K562 (cell line): Measurements from ENCODE around the gene STARD6. TPM values are rescaled to one million over a fixed set of nuclear protein-coding genes. Genes with fewer than 3 reads are reported as not detected.

ENCODE experiments used
- CBX2 ChIP-seq: fragments of 200-600 bp; sonication (generic); IDR thresholded peaks from one replicate; pipeline ENCODE4 v1.6.1; 2012; ENCODE audit warnings: mild to moderate bottlenecking, low read length, inconsistent platforms; ENCODE audit not compliant: insufficient read depth, poor library complexity, severe bottlenecking
- CREBBP ChIP-seq: IDR thresholded peaks from one replicate; pipeline ENCODE4 v1.6.1; 2012; ENCODE audit warnings: low read depth, mild to moderate bottlenecking, control low read depth, inconsistent platforms, low read length
- HDAC1 ChIP-seq, 2 experiments: fragments of 450-650 bp; IDR thresholded peaks; 2 replicates each; pipeline ENCODE4 v1.6.1; 2016 to 2017; ENCODE audit warnings: inconsistent platforms in 1 of 2, mild to moderate bottlenecking in 1 of 2, moderate library complexity in 1 of 2
- IFI16 ChIP-seq: fragments of 250-450 bp; sonication (Bioruptor Pico); IDR thresholded peaks from 2 replicates; pipeline ENCODE4 v2.1.2; 2022; ENCODE audit warnings: mild to moderate bottlenecking, inconsistent platforms
- NEUROD1 ChIP-seq: fragments of 150-350 bp; IDR thresholded peaks from 2 replicates; pipeline ENCODE4 v1.6.1; 2014; ENCODE audit warnings: borderline replicate concordance, low read length, low read depth; ENCODE audit not compliant: partially characterized antibody
- NFRKB ChIP-seq: fragments of 450-650 bp; IDR thresholded peaks from 2 replicates; pipeline ENCODE4 v1.6.1; 2016; ENCODE audit warnings: low read depth
- ZFP30 ChIP-seq: fragments of 250-450 bp; sonication (Bioruptor Pico); IDR thresholded peaks from 2 replicates; pipeline ENCODE4 v1.8.0; 2022; ENCODE audit warnings: moderate library complexity, mild to moderate bottlenecking, inconsistent platforms, borderline replicate concordance
- ZKSCAN3 ChIP-seq: fragments of 250-450 bp; sonication (Bioruptor Pico); IDR thresholded peaks from 2 replicates; pipeline ENCODE4 v1.4.0; 2020
- ZNF224 ChIP-seq: sonication (generic); formaldehyde crosslinking; IDR thresholded peaks from 2 replicates; pipeline ENCODE4 v1.8.0; 2022; ENCODE audit warnings: mild to moderate bottlenecking, missing genetic modification reagents
- ZNF551 ChIP-seq: fragments of 250-450 bp; sonication (Bioruptor Pico); IDR thresholded peaks from 2 replicates; pipeline ENCODE4 v1.5.0; 2021; ENCODE audit warnings: mild to moderate bottlenecking, moderate library complexity
- ZNF764 ChIP-seq: fragments of 250-450 bp; sonication (Bioruptor Pico); IDR thresholded peaks from 2 replicates; pipeline ENCODE4 v1.4.0; 2020; ENCODE audit warnings: low read depth, mild to moderate bottlenecking, moderate library complexity
- ZNF830 ChIP-seq: fragments of 250-450 bp; sonication (Bioruptor Pico); IDR thresholded peaks from 2 replicates; pipeline ENCODE4 v1.5.0; 2021; ENCODE audit warnings: mild to moderate bottlenecking
- polyA plus RNA-seq, 8 experiments: library from polyadenylated mRNA; depleted of rRNA in 4 of 8; stranded (reverse) in 5 of 8; unstranded in 3 of 8; fragments of >200 nt; fragmentation: Nextera tagmentation in 2 of 8; fragmentation: Illumina TruSeq in 1 of 8; extraction: Ambion mirVana in 2 of 8; extraction: Trizol in 1 of 8; gene quantifications; 2 replicates each; pipeline versions ENCODE4 v1.2.1 to v1.2.3, GENCODE V29; 2011 to 2014; ENCODE audit warnings: inconsistent platforms in 1 of 8, missing spikeins in 1 of 8
- total RNA-seq, 7 experiments: library from RNA; depleted of rRNA in 6 of 7; stranded (reverse); fragments of >200 nt in 6 of 7; fragmentation: Illumina TruSeq in 2 of 7; extraction: Trizol in 2 of 7; gene quantifications; 2 replicates each; pipeline versions ENCODE4 v1.2.1 to v1.2.3, GENCODE V29; 2011 to 2021; ENCODE audit warnings: low replicate concordance in 1 of 7
- TF ChIP-seq, protein P1 (sequence below): IDR thresholded peaks from 2 replicates; pipeline ENCODE4 v1.6.1; 2016; ENCODE audit warnings: missing genetic modification characterization, missing compliant biosample characterization
- TF ChIP-seq, protein P2 (sequence below): fragments of 450-650 bp; IDR thresholded peaks from 2 replicates; pipeline ENCODE4 v1.6.1; 2018; ENCODE audit warnings: mild to moderate bottlenecking, low read depth; ENCODE audit not compliant: partially characterized antibody
- TF ChIP-seq, protein P3 (sequence below): fragments of 250-450 bp; sonication (Bioruptor Pico); IDR thresholded peaks from 2 replicates; pipeline ENCODE4 v1.5.0; 2021; ENCODE audit warnings: mild to moderate bottlenecking, moderate library complexity
- TF ChIP-seq, protein P4 (sequence below): fragments of 250-450 bp; sonication (Bioruptor Pico); IDR thresholded peaks from 2 replicates; pipeline ENCODE4 v1.6.1; 2021; ENCODE audit warnings: mild to moderate bottlenecking
- TF ChIP-seq, protein P5 (sequence below): sonication (generic); formaldehyde crosslinking; IDR thresholded peaks from 2 replicates; pipeline ENCODE4 v1.8.1; 2023; ENCODE audit warnings: mild to moderate bottlenecking, missing genetic modification reagents

The STARD6 gene
- total and polyA plus RNA-seq, 9 of the 15 experiments (the other 6 are each of a cell fraction or from before 2014, with no cell fraction given) = 0.11 to 0.15 TPM; not detected in 7

DNA sequence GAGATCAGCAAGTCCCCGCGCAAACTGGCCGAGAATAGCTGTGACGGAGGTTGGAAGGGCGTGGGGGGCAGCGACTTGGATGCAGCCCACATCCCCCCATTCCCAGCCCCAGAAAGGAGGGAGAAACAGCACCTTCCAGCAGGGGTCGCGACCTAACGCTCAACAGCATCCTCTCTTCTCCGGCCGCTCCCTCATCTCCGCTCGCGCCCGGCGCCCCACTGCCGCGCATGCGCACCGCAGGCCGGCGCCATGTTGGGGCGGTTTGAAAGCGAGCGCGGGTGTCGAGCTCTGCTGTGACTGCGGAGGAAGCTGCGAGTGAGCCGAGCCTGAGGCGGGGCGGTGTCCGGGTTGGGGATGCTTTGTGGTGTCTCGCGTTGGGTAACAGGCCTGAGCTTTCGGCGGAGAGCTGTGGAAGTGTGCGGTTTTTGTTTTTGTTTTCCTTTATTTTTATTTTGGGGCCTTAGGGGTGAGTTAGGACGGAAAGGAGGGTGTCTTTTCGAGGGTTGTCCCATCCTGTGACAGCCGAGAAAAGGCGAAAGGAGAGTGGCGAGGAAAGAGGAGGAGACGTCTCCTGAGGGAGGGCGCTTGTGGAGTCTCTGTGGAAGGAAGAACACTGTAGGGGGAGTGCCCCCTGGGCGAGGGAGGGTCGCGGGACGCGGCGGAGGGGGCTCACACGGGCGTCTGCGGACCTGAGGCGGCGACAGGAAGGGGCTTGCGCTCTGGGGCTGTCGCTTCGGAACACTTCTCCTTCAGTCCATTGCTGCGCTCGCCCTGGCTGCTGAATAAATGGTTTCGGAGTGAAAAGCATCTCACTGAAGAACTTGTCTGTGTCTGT lies at the start of gene STARD6, which contains the start of gene C18orf54 (continued):
- no peak for TF ChIP-seq ZNF224 (CRISPR knock-in tag)
- TF ChIP-seq, protein P1, sequence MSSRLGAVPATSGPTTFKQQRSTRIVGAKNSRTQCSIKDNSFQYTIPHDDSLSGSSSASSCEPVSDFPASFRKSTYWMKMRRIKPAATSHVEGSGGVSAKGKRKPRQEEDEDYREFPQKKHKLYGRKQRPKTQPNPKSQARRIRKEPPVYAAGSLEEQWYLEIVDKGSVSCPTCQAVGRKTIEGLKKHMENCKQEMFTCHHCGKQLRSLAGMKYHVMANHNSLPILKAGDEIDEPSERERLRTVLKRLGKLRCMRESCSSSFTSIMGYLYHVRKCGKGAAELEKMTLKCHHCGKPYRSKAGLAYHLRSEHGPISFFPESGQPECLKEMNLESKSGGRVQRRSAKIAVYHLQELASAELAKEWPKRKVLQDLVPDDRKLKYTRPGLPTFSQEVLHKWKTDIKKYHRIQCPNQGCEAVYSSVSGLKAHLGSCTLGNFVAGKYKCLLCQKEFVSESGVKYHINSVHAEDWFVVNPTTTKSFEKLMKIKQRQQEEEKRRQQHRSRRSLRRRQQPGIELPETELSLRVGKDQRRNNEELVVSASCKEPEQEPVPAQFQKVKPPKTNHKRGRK (tag) = no peak
- TF ChIP-seq, protein P2, sequence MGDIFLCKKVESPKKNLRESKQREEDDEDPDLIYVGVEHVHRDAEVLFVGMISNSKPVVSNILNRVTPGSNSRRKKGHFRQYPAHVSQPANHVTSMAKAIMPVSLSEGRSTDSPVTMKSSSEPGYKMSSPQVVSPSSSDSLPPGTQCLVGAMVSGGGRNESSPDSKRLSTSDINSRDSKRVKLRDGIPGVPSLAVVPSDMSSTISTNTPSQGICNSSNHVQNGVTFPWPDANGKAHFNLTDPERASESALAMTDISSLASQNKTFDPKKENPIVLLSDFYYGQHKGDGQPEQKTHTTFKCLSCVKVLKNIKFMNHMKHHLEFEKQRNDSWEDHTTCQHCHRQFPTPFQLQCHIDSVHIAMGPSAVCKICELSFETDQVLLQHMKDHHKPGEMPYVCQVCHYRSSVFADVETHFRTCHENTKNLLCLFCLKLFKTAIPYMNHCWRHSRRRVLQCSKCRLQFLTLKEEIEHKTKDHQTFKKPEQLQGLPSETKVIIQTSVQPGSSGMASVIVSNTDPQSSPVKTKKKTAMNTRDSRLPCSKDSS = no peak
- TF ChIP-seq ZFP30 (CRISPR knock-in tag) = no peak
- TF ChIP-seq IFI16 = no peak
- peak; percentile 66; the same call in 1 of the 2 replicates for TF ChIP-seq NFRKB
- no peak for TF ChIP-seq CBX2
- no peak for TF ChIP-seq NEUROD1
- TF ChIP-seq ZKSCAN3 (CRISPR knock-in tag) = no peak
- TF ChIP-seq, protein P3, sequence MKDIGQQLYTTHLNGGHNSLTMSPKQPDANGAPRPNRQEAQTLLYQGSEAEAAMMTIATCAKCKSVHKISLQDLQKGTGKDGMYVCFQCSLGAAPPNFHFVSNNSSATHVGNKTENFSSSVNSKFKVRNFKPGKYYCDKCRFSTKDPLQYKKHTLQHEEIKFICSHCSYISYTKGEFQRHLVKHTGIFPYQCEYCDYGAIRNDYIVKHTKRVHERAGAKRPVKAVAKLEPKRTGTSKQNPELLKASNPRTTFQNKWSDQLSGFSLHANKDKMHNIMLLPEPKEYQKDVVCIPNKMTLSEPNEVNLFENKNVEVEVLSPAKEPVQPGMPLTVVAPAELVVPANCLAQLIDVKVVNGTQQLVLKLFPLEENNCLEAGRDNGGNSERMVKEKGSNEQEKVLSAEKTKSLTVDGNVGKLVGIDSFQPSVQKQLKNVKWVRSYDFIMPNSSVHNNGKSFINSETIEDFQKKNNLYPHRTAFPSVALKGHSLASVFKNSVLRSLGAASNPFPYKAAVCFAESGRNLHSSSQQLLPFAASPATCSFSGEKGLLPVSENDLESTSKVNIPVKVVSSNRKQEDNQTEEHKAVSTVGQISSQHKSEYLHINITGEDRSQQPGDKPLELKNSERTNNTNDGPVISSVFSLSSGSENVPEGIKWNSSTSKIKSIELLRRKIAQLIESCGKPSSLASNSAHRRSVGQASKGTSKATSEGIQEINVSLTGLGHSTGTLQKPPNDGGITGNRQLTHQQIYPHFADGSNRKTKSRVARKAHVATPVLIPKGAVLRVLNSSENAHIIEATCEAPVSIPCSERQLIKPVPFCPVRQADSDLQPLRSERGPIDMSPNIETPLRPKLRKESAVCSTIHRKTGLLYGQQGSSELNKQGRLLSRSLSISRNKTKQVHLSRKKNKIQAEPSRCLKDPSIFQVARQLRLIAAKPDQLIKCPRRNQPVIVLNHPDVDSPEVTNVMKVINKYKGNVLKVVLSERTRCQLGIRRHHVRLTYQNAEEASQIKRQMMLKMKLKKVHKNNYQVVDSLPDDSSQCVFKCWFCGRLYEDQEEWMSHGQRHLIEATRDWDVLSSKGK (CRISPR knock-in tag) = no peak
- TF ChIP-seq HDAC1 (IDR thresholded peaks at IDR 0.05) = peak in 1 of 2 experiments; percentile 45; a peak in 1 of 4 replicates
- TF ChIP-seq ZNF830 (CRISPR knock-in tag) = no peak
- TF ChIP-seq, protein P4, sequence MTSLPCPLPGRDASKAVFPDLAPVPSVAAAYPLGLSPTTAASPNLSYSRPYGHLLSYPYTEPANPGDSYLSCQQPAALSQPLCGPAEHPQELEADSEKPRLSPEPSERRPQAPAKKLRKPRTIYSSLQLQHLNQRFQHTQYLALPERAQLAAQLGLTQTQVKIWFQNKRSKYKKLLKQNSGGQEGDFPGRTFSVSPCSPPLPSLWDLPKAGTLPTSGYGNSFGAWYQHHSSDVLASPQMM (CRISPR knock-in tag) = no peak
- TF ChIP-seq, protein P5, sequence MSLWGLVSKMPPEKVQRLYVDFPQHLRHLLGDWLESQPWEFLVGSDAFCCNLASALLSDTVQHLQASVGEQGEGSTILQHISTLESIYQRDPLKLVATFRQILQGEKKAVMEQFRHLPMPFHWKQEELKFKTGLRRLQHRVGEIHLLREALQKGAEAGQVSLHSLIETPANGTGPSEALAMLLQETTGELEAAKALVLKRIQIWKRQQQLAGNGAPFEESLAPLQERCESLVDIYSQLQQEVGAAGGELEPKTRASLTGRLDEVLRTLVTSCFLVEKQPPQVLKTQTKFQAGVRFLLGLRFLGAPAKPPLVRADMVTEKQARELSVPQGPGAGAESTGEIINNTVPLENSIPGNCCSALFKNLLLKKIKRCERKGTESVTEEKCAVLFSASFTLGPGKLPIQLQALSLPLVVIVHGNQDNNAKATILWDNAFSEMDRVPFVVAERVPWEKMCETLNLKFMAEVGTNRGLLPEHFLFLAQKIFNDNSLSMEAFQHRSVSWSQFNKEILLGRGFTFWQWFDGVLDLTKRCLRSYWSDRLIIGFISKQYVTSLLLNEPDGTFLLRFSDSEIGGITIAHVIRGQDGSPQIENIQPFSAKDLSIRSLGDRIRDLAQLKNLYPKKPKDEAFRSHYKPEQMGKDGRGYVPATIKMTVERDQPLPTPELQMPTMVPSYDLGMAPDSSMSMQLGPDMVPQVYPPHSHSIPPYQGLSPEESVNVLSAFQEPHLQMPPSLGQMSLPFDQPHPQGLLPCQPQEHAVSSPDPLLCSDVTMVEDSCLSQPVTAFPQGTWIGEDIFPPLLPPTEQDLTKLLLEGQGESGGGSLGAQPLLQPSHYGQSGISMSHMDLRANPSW (CRISPR knock-in tag) = no peak
- TF ChIP-seq ZNF764 = no peak
- no peak for TF ChIP-seq ZNF551 (CRISPR knock-in tag)
- TF ChIP-seq CREBBP = no peak
